H1 (cell line): ENCODE measurements around the gene EGR2. TPM values are rescaled to one million over a fixed set of nuclear protein-coding genes. Genes with fewer than 3 reads are reported as not detected.

Experiments
- CTCF ChIA-PET: fragments of 300-600 bp; sonication (Branson Sonifier 250); formaldehyde crosslinking; loops from one replicate; lab custom pipeline; 2021; ENCODE audit not compliant: partially characterized antibody; lab: Charles Lee
- POLR2A ChIA-PET: fragments of 300-600 bp; sonication (Branson Sonifier 250); formaldehyde crosslinking; loops from one replicate; lab custom pipeline; 2021; ENCODE audit warnings: inconsistent platforms; ENCODE audit not compliant: partially characterized antibody; lab: Charles Lee
- DNase-seq, 2 experiments: peaks; one replicate each; pipeline versions ENCODE4 v3.0.0 to v3.0.0-alpha.2; 2010 to 2022; ENCODE audit warnings: low spot score in 2 of 2, low read depth in 1 of 2, mixed read lengths in 1 of 2
- FAIRE-seq: peaks from 2 replicates; lab custom pipeline; 2011; peaks lifted over from hg19 to GRCh38; lab: Jason Lieb, UNC
- H2AFZ ChIP-seq: 2 replicates; pipeline ENCODE4 v1.8.1; 2012; ENCODE audit warnings: low read length, inconsistent platforms
- H2AK5ac ChIP-seq: 2 replicates; pipeline ENCODE4 v1.6.1; 2013; ENCODE audit warnings: low read depth, low read length
- H2BK120ac ChIP-seq: replicated peaks from 2 replicates; pipeline ENCODE3; 2013; ENCODE audit warnings: low read depth, low read length, inconsistent platforms
- H2BK12ac ChIP-seq: 2 replicates; pipeline ENCODE4 v1.6.1; 2013; ENCODE audit warnings: low read depth, low read length
- H2BK15ac ChIP-seq: 2 replicates; pipeline ENCODE4 v1.6.1; 2013; ENCODE audit warnings: low read length
- H2BK20ac ChIP-seq: 2 replicates; pipeline ENCODE4 v1.6.1; 2013; ENCODE audit warnings: low read length
- H2BK5ac ChIP-seq: 2 replicates; pipeline ENCODE4 v1.6.1; 2013; ENCODE audit warnings: low read depth, low read length
- H3K14ac ChIP-seq: 2 replicates; pipeline ENCODE4 v1.6.1; 2013; ENCODE audit warnings: inconsistent platforms; ENCODE audit not compliant: insufficient read length
- H3K18ac ChIP-seq: 2 replicates; pipeline ENCODE4 v1.6.1; 2013; ENCODE audit warnings: low read length; ENCODE audit errors: extremely low read depth
- H3K23ac ChIP-seq: 2 replicates; pipeline ENCODE4 v1.6.1; 2013; ENCODE audit warnings: inconsistent platforms; ENCODE audit not compliant: insufficient read length
- H3K23me2 ChIP-seq: 2 replicates; pipeline ENCODE4 v1.6.1; 2013; ENCODE audit warnings: low read depth, low read length
- H3K27ac ChIP-seq: 2 replicates; pipeline ENCODE4 v1.6.1; 2011; ENCODE audit warnings: low read depth, low read length, inconsistent platforms
- H3K27me3 ChIP-seq, 4 experiments: replicated peaks in 1 of 4; 1 replicate in 1 of 4; 2 replicates in 3 of 4; pipeline versions ENCODE4 v1.6.1 to v1.8.1; 2011 to 2013; ENCODE audit warnings: low read length in 3 of 4, mild to moderate bottlenecking in 3 of 4, inconsistent platforms in 2 of 4, mixed read lengths in 2 of 4, moderate library complexity in 1 of 4; ENCODE audit not compliant: control insufficient read depth in 3 of 4, insufficient read depth in 3 of 4; ENCODE audit errors: extremely low read depth in 1 of 4
- H3K36me3 ChIP-seq, 4 experiments: 2 replicates each; pipeline versions ENCODE4 v1.6.1 to v1.8.1; 2011 to 2013; ENCODE audit warnings: mild to moderate bottlenecking in 4 of 4, low read length in 3 of 4, moderate library complexity in 2 of 4, control low read depth in 1 of 4, inconsistent platforms in 1 of 4; ENCODE audit not compliant: insufficient read depth in 4 of 4, control insufficient read depth in 2 of 4
- H3K4ac ChIP-seq: replicated peaks from 2 replicates; pipeline ENCODE3; 2013; ENCODE audit warnings: low read length, low read depth, mixed read lengths, inconsistent platforms; ENCODE audit not compliant: insufficient read length
- H3K4me1 ChIP-seq, 4 experiments: replicated peaks in 1 of 4; 1 replicate in 1 of 4; 2 replicates in 3 of 4; pipeline versions ENCODE4 v1.6.1 to v1.8.1; 2011 to 2013; ENCODE audit warnings: low read length in 3 of 4, inconsistent platforms in 2 of 4, mixed read lengths in 1 of 4; ENCODE audit not compliant: insufficient read depth in 4 of 4, control insufficient read depth in 3 of 4
- H3K4me2 ChIP-seq, 2 experiments: 2 replicates each; pipeline versions ENCODE4 v1.6.1 to v1.8.1; 2011 to 2013; ENCODE audit warnings: low read depth in 2 of 2, low read length in 2 of 2, control low read depth in 1 of 2, inconsistent platforms in 1 of 2, mild to moderate bottlenecking in 1 of 2; ENCODE audit not compliant: insufficient read depth in 1 of 2
- H3K4me3 ChIP-seq, 4 experiments: fragments of 200-600, 300-600 bp in 1 of 4; sonication (generic), shearing (Covaris generic), sonication (Bioruptor Twin) in 1 of 4; 2 replicates each; pipeline versions ENCODE4 v1.5.1 to v1.8.1; 2011 to 2016; ENCODE audit warnings: low read length in 4 of 4, low read depth in 3 of 4, control low read depth in 2 of 4, inconsistent platforms in 2 of 4, mild to moderate bottlenecking in 2 of 4, mixed read lengths in 1 of 4, moderate library complexity in 1 of 4; ENCODE audit not compliant: insufficient read depth in 2 of 4; ENCODE audit errors: extremely low read depth in 1 of 4
- H3K56ac ChIP-seq: replicated peaks from 2 replicates; pipeline ENCODE3; 2013; ENCODE audit warnings: low read depth, mild to moderate bottlenecking, mixed read lengths, low read length, inconsistent platforms; ENCODE audit not compliant: insufficient read length
- H3K79me1 ChIP-seq: 2 replicates; pipeline ENCODE4 v1.6.1; 2013; ENCODE audit warnings: low read depth, low read length, control low read depth
- H3K79me2 ChIP-seq, 2 experiments: 2 replicates each; pipeline versions ENCODE4 v1.6.1 to v1.8.1; 2012 to 2013; ENCODE audit warnings: low read length in 2 of 2, mild to moderate bottlenecking in 2 of 2, inconsistent platforms in 1 of 2; ENCODE audit not compliant: insufficient read depth in 2 of 2, control insufficient read depth in 1 of 2
- H3K9ac ChIP-seq, 4 experiments: replicated peaks in 1 of 4; 1 replicate in 1 of 4; 2 replicates in 3 of 4; pipeline versions ENCODE4 v1.6.1 to v1.8.1; 2011 to 2013; ENCODE audit warnings: low read depth in 3 of 4, low read length in 3 of 4, control low read depth in 2 of 4, mild to moderate bottlenecking in 2 of 4, moderate library complexity in 2 of 4, inconsistent platforms in 1 of 4; ENCODE audit errors: extremely low read depth in 1 of 4
- H3K9me3 ChIP-seq, 2 experiments: 2 replicates each; pipeline versions ENCODE4 v1.6.1 to v1.8.1; 2012 to 2013; ENCODE audit warnings: mild to moderate bottlenecking in 2 of 2, moderate library complexity in 2 of 2, control low read depth in 1 of 2, inconsistent platforms in 1 of 2, low read depth in 1 of 2, low read length in 1 of 2, mixed read lengths in 1 of 2; ENCODE audit not compliant: insufficient read depth in 2 of 2
- H4K20me1 ChIP-seq, 2 experiments: replicated peaks in 1 of 2; 2 replicates each; pipeline versions ENCODE3 to v1.8.1; 2011 to 2013; ENCODE audit warnings: inconsistent platforms in 2 of 2, low read length in 2 of 2, mild to moderate bottlenecking in 1 of 2; ENCODE audit not compliant: insufficient read depth in 2 of 2, control insufficient read depth in 1 of 2
- H4K5ac ChIP-seq: 2 replicates; pipeline ENCODE4 v1.6.1; 2013; ENCODE audit warnings: low read length, low read depth, mixed read lengths, inconsistent platforms; ENCODE audit not compliant: insufficient read length
- H4K8ac ChIP-seq: 2 replicates; pipeline ENCODE4 v1.8.0; 2013; ENCODE audit warnings: mild to moderate bottlenecking, moderate library complexity, low read length, inconsistent platforms; ENCODE audit not compliant: insufficient read depth; ENCODE audit errors: extremely low read depth
- H4K91ac ChIP-seq: replicated peaks from 2 replicates; pipeline ENCODE3; 2013; ENCODE audit warnings: low read length, mixed read lengths, inconsistent platforms; ENCODE audit not compliant: insufficient read length
- BACH1 ChIP-seq: IDR thresholded peaks from 2 replicates; pipeline ENCODE4 v1.6.1; 2012; ENCODE audit warnings: low read length, improper control_type of control experiment
- CBX8 ChIP-seq: fragments of 300-800, 300-1000 bp; sonication (generic); IDR thresholded peaks from 2 replicates; pipeline ENCODE4 v1.7.1; 2016; ENCODE audit warnings: low read depth, low read length, borderline replicate concordance
- CTBP2 ChIP-seq: IDR thresholded peaks from 2 replicates; pipeline ENCODE4 v1.7.0; 2011; ENCODE audit warnings: borderline replicate concordance, mild to moderate bottlenecking, moderate library complexity, mixed read lengths, low read length; ENCODE audit not compliant: insufficient read depth, insufficient read length
- HDAC2 ChIP-seq, 2 experiments: fragments of 300-600 bp in 1 of 2; sonication (generic) in 1 of 2; IDR thresholded peaks; 2 replicates each; pipeline ENCODE4 v1.6.1; 2011 to 2012; ENCODE audit warnings: low read depth in 2 of 2, low read length in 2 of 2, mild to moderate bottlenecking in 2 of 2, moderate library complexity in 2 of 2, borderline replicate concordance in 1 of 2, inconsistent platforms in 1 of 2
- JUND ChIP-seq: IDR thresholded peaks from 2 replicates; pipeline ENCODE4 v1.6.1; 2011; ENCODE audit warnings: mild to moderate bottlenecking, improper control_type of control experiment, low read length
- KDM5A ChIP-seq: fragments of 200-600 bp; IDR thresholded peaks from 2 replicates; pipeline ENCODE4 v1.7.1; 2012; ENCODE audit warnings: mild to moderate bottlenecking, low read length, inconsistent platforms, mixed read lengths
- MAFK ChIP-seq: IDR thresholded peaks from 2 replicates; pipeline ENCODE4 v1.6.1; 2012; ENCODE audit warnings: low read depth, mild to moderate bottlenecking, improper control_type of control experiment, low read length
- RXRA ChIP-seq: IDR thresholded peaks from 2 replicates; pipeline ENCODE4 v1.6.1; 2011; ENCODE audit warnings: low read depth, mild to moderate bottlenecking, low read length, moderate library complexity; ENCODE audit not compliant: insufficient read depth
- SAP30 ChIP-seq: fragments of 300-600 bp; sonication (generic); IDR thresholded peaks from 2 replicates; pipeline ENCODE4 v1.7.1; 2012; ENCODE audit warnings: low read length, moderate library complexity, mild to moderate bottlenecking, inconsistent platforms; ENCODE audit not compliant: insufficient read depth, insufficient replicate concordance
- SRF ChIP-seq: IDR thresholded peaks from 2 replicates; pipeline ENCODE4 v1.6.1; 2011; ENCODE audit warnings: mild to moderate bottlenecking, low read depth, low read length, moderate library complexity
- WGBS, 2 experiments: shearing (Covaris generic) in 1 of 2; methylation state at CpG; one replicate each; pipeline versions ENCODE4 v1.1.6 to v1.1.7; 2013 to 2015; ENCODE audit warnings: low lambda C conversion rate in 2 of 2, mixed read lengths in 2 of 2, inconsistent platforms in 1 of 2, low coverage in 1 of 2, missing lambda C conversion rate in 1 of 2; ENCODE audit not compliant: insufficient replicate concordance in 2 of 2, insufficient coverage in 1 of 2, insufficient read length in 1 of 2; ENCODE audit errors: extremely low coverage in 1 of 2, missing lambda C conversion rate in 1 of 2; 5-methylcytosine and 5-hydroxymethylcytosine counted together
- polyA plus RNA-seq, 7 experiments: library from polyadenylated mRNA; depleted of rRNA in 3 of 7; stranded (reverse) in 5 of 7; unstranded in 2 of 7; fragments of >200 nt in 5 of 7; fragments of 200-250 nt in 2 of 7; gene quantifications; 1 replicate in 5 of 7; 2 replicates in 1 of 7; 4 replicates in 1 of 7; pipeline versions ENCODE4 v1.2.1 to v1.2.3, GENCODE V29; 2011 to 2013; ENCODE audit warnings: missing spikeins in 2 of 7, mixed read lengths in 2 of 7
- total RNA-seq: library from RNA; stranded (reverse); fragmentation: NEBNext Ultra II Directional; extraction: Animal tissue kit (Norgen Biotek cat#: 25700); gene quantifications from 2 replicates; pipeline ENCODE4 v1.2.1, GENCODE V29; 2021
- TF ChIP-seq, protein P1 (sequence below), 3 experiments: IDR thresholded peaks; 1 replicate in 2 of 3; 2 replicates in 1 of 3; pipeline versions ENCODE4 v1.5.1 to v1.6.1; 2011; ENCODE audit warnings: low read length in 3 of 3, mild to moderate bottlenecking in 3 of 3, inconsistent platforms in 2 of 3, low read depth in 1 of 3, moderate library complexity in 1 of 3; ENCODE audit not compliant: insufficient read depth in 1 of 3; ENCODE audit errors: control extremely low read depth in 1 of 3

The EGR2 gene
- total and polyA plus RNA-seq, 2 of the 8 experiments (the other 6 are each of a cell fraction or from before 2014, with no cell fraction given): 1.3 to 2.1 TPM

- H3K79me2 ChIP-seq: no peaks in the 10 kb centered on the region
- H3K4ac ChIP-seq: no peak overlapping the region
- ChIA-PET POLR2A (interaction anchor here (0.9 kb wide), 1 partner anchor 272 kb away, joined by 3 read pairs; no protein-coding TSS in a partner anchor), CTCF (interaction anchor here (3.9 kb wide), 1 partner anchor 10 kb away, joined by 19 read pairs; no protein-coding TSS in a partner anchor)
- H3K9me3 ChIP-seq: no peaks in the 10 kb centered on the region
- no peak overlapping the region for H2BK15ac ChIP-seq
- H3K36me3 ChIP-seq: no peaks in the 10 kb centered on the region
- H3K4me3 ChIP-seq: no peak overlapping the region
- FAIRE-seq (no peak), DNase-seq (no peak)
- H3K23me2 ChIP-seq: no peaks in the 10 kb centered on the region
- no peak overlapping the region for H3K18ac ChIP-seq
- no peak overlapping the region for H2AK5ac ChIP-seq
- no peak overlapping the region for H2AFZ ChIP-seq
- no peak overlapping the region for H4K5ac ChIP-seq
- H2BK5ac ChIP-seq: no peak overlapping the region
- H2BK120ac ChIP-seq: no peak overlapping the region
- no peaks in the 10 kb centered on the region for H3K27me3 ChIP-seq
- no peak overlapping the region for H2BK20ac ChIP-seq
- H3K4me2 ChIP-seq: no peak overlapping the region
- no peaks in the 10 kb centered on the region for H4K20me1 ChIP-seq
- H4K91ac ChIP-seq: no peak overlapping the region
- no peak overlapping the region for H3K56ac ChIP-seq
- no peak overlapping the region for H3K9ac ChIP-seq
- no peak overlapping the region for H3K14ac ChIP-seq
- no peaks in the 10 kb centered on the region; a peak in 2 of 7 replicates for H3K4me1 ChIP-seq
- TF ChIP-seq CTBP2 (no peak), CBX8 (no peak), BACH1 (no peak), JUND (no peak), KDM5A (no peak), SAP30 (no peak), MAFK (no peak), HDAC2 (IDR thresholded peaks at IDR 0.05; ENCODE audit: borderline replicate concordance in 1 of 2, low read depth in 2 of 2, low read length in 2 of 2) (no peak), RXRA (no peak), SRF (no peak)
- TF ChIP-seq, protein P1, sequence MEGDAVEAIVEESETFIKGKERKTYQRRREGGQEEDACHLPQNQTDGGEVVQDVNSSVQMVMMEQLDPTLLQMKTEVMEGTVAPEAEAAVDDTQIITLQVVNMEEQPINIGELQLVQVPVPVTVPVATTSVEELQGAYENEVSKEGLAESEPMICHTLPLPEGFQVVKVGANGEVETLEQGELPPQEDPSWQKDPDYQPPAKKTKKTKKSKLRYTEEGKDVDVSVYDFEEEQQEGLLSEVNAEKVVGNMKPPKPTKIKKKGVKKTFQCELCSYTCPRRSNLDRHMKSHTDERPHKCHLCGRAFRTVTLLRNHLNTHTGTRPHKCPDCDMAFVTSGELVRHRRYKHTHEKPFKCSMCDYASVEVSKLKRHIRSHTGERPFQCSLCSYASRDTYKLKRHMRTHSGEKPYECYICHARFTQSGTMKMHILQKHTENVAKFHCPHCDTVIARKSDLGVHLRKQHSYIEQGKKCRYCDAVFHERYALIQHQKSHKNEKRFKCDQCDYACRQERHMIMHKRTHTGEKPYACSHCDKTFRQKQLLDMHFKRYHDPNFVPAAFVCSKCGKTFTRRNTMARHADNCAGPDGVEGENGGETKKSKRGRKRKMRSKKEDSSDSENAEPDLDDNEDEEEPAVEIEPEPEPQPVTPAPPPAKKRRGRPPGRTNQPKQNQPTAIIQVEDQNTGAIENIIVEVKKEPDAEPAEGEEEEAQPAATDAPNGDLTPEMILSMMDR (IDR thresholded peaks at IDR 0.05; ENCODE audit: control extremely low read depth in 1 of 3, insufficient read depth in 1 of 3, low read depth in 1 of 3, low read length in 3 of 3): no peak
- H4K8ac ChIP-seq: no peak overlapping the region
- H3K23ac ChIP-seq: no peak overlapping the region
- no peak overlapping the region for H3K27ac ChIP-seq
- H2BK12ac ChIP-seq: 0 out of 2 replicates have a peak overlapping the region, but pooled peaks have one; percentile 17
- 70% methylated on average over 1 of the region's 1 CpG; no CpG with 5 or more reads in 1 of the 2 experiments for WGBS, 2 experiments
- no peaks in the 10 kb centered on the region for H3K79me1 ChIP-seq
Observed at GRCh38 chr10:62862447-62862846, 46.3 kb upstream of the EGR2 start.
